ENCODE measurements around the gene SETD5. TPM values are rescaled to one million over a fixed set of nuclear protein-coding genes. Genes with fewer than 3 reads are reported as not detected.

Gene SETD5
- total RNA-seq, 1 donor from 2014 or later: 146 TPM

- no peak overlapping the region for H3K4me3 Mint-ChIP-seq (ENCODE audit: low read depth)
- H3K4me1 Mint-ChIP-seq (ENCODE audit: low read depth): peaks cover 35% of the 10 kb centered on the region
- peak overlapping the region; percentile 72 for H3K27ac Mint-ChIP-seq
- no peak for DNase-seq (ENCODE audit: low spot score)
- H3K36me3 Mint-ChIP-seq (ENCODE audit: low read depth): peaks cover 42% of the 10 kb centered on the region
- intact Hi-C loops (cut with micrococcal nuclease): loop anchor here (1.0 kb wide), 1 partner anchor 70 kb away; no protein-coding TSS in a partner anchor
- H3K27me3 Mint-ChIP-seq (ENCODE audit: low read depth): no peaks in the 10 kb centered on the region
- H3K9me3 Mint-ChIP-seq: no peaks in the 10 kb centered on the region
Measured at GRCh38 chr3:9422712-9423424, 25.5 kb downstream of the SETD5 start.

DNA sequence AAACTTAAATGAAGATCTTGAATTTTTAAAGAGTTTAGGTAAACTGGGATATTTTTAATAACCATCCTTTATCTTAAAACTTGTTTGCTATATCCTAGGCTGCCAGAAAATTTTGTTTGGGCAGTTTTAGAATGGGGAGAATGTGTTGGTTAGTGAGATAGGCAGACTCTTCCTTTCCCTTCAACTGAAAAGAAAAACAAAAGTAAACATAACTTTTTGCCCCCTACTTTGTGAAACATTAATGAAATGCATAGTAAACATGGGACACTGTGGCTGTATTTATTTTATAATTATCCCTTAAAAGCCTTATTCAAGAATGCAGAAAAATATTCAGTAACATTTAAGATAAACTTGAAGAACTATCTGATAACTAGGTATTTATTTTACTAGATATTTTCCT, 31.0 kb downstream of the SETD5 start:
- peaks cover 73% of the 10 kb centered on the region for H3K36me3 Mint-ChIP-seq (ENCODE audit: low read depth)
- H3K27ac Mint-ChIP-seq: no peak overlapping the region
- H3K9me3 Mint-ChIP-seq: no peaks in the 10 kb centered on the region
- DNase-seq (ENCODE audit: low spot score): no peak
- intact Hi-C loops (cut with micrococcal nuclease): no loop called here
- H3K4me3 Mint-ChIP-seq (ENCODE audit: low read depth): no peak overlapping the region
- peaks cover 8% of the 10 kb centered on the region for H3K4me1 Mint-ChIP-seq (ENCODE audit: low read depth)
- no peaks in the 10 kb centered on the region for H3K27me3 Mint-ChIP-seq (ENCODE audit: low read depth)

- Mint-ChIP-seq H3K4me1 (ENCODE audit: low read depth) (peaks cover 1% of the 10 kb centered on the region), H3K27ac (no peak overlapping the region), H3K27me3 (ENCODE audit: low read depth) (no peaks in the 10 kb centered on the region), H3K36me3 (ENCODE audit: low read depth) (peaks cover 82% of the 10 kb centered on the region), H3K9me3 (no peaks in the 10 kb centered on the region), H3K4me3 (ENCODE audit: low read depth) (no peak overlapping the region)
- intact Hi-C loops (cut with micrococcal nuclease): no loop called here
- no peak for DNase-seq (ENCODE audit: low spot score)
Measured at GRCh38 chr3:9430733-9431132, 33.3 kb downstream of the SETD5 start.

GRCh38 chr3:9433627-9434521, 36.5 kb downstream of the SETD5 start:
- H3K4me1 Mint-ChIP-seq (ENCODE audit: low read depth): peaks cover 1% of the 10 kb centered on the region

GRCh38 chr3:9435316-9435715, 37.9 kb downstream of the SETD5 start:
- Mint-ChIP-seq H3K27me3 (ENCODE audit: low read depth) (no peaks in the 10 kb centered on the region), H3K27ac (no peak overlapping the region), H3K4me3 (ENCODE audit: low read depth) (no peak overlapping the region), H3K9me3 (no peaks in the 10 kb centered on the region), H3K36me3 (ENCODE audit: low read depth) (peaks cover 80% of the 10 kb centered on the region), H3K4me1 (ENCODE audit: low read depth) (peaks cover 1% of the 10 kb centered on the region)
- intact Hi-C loops (cut with micrococcal nuclease): no loop called here
- no peak for DNase-seq (ENCODE audit: low spot score)

More at GRCh38 chr3:9433627-9434521, 36.5 kb downstream of the SETD5 start:
- intact Hi-C loops (cut with micrococcal nuclease): no loop called here
- peaks cover 80% of the 10 kb centered on the region for H3K36me3 Mint-ChIP-seq (ENCODE audit: low read depth)
- H3K27me3 Mint-ChIP-seq (ENCODE audit: low read depth): no peaks in the 10 kb centered on the region
- DNase-seq (ENCODE audit: low spot score): no peak
- no peak overlapping the region for H3K4me3 Mint-ChIP-seq (ENCODE audit: low read depth)
- H3K27ac Mint-ChIP-seq: no peak overlapping the region
- no peaks in the 10 kb centered on the region for H3K9me3 Mint-ChIP-seq

DNA sequence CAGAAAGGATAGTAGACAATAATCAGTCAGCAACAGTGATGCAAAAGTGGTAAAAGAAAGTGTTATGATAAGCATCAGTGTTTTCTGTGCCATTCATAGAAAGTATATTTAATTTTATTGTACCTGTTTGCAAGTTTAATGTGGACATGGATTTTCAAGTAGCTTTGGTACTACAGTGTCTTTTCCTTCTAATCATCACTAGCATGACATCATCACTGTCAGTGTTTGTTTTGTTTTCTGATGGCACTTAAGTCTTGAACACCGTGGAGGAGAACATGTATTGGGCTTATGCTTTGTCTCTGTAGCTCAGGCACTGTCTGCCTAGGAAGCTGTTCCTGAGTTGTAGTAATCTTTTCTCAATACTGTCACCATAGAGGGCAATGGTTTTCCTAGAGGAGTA, 41.9 kb downstream of the SETD5 start:
- DNase-seq (ENCODE audit: low spot score): no peak
- Mint-ChIP-seq H3K4me3 (ENCODE audit: low read depth) (no peak overlapping the region), H3K4me1 (ENCODE audit: low read depth) (peaks cover 5% of the 10 kb centered on the region)

GRCh38 chr3:9441501-9442221, 44.2 kb downstream of the SETD5 start:
- Mint-ChIP-seq H3K27ac (peak overlapping the region; percentile 33), H3K4me3 (ENCODE audit: low read depth) (no peak overlapping the region), H3K27me3 (ENCODE audit: low read depth) (no peaks in the 10 kb centered on the region), H3K4me1 (ENCODE audit: low read depth) (peaks cover 6% of the 10 kb centered on the region), H3K9me3 (no peaks in the 10 kb centered on the region), H3K36me3 (ENCODE audit: low read depth) (peaks cover 84% of the 10 kb centered on the region)
- intact Hi-C loops (cut with micrococcal nuclease): no loop called here
- no peak for DNase-seq (ENCODE audit: low spot score)

More for the DNA sequence above, 41.9 kb downstream of the SETD5 start:
- Mint-ChIP-seq H3K27ac (no peak overlapping the region), H3K9me3 (no peaks in the 10 kb centered on the region), H3K27me3 (ENCODE audit: low read depth) (no peaks in the 10 kb centered on the region), H3K36me3 (ENCODE audit: low read depth) (peaks cover 85% of the 10 kb centered on the region)
- intact Hi-C loops (cut with micrococcal nuclease): no loop called here

- Mint-ChIP-seq H3K27me3 (ENCODE audit: low read depth) (no peaks in the 10 kb centered on the region), H3K36me3 (ENCODE audit: low read depth) (peaks cover 79% of the 10 kb centered on the region), H3K27ac (no peak overlapping the region), H3K9me3 (no peaks in the 10 kb centered on the region), H3K4me3 (ENCODE audit: low read depth) (no peak overlapping the region), H3K4me1 (ENCODE audit: low read depth) (peaks cover 34% of the 10 kb centered on the region)
- no peak for DNase-seq (ENCODE audit: low spot score)
- intact Hi-C loops (cut with micrococcal nuclease): no loop called here
Measured at GRCh38 chr3:9448071-9448470, 50.7 kb downstream of the SETD5 start.

DNA sequence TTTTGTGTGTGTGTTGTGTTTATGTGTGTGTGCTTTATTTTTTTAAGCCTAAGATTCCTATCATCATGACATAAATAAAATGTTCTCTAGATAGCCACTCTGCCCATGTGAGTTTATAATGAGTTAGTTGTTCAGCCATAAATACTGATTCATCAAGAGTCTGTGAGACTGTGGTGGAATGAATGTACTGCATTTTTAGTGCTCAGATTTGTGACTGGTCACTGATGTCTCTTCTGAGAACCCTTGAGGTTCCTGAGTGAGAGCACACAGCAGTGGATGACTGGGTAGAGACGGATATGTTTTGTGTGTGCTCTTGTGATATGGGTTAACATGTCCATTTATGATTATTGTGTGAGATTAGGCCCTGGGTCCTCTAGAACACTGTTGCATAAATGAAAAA, 51.2 kb downstream of the SETD5 start:
- no peaks in the 10 kb centered on the region for H3K27me3 Mint-ChIP-seq (ENCODE audit: low read depth)
- no peaks in the 10 kb centered on the region for H3K9me3 Mint-ChIP-seq
- peaks cover 79% of the 10 kb centered on the region for H3K36me3 Mint-ChIP-seq (ENCODE audit: low read depth)
- intact Hi-C loops (cut with micrococcal nuclease): no loop called here
- no peak for DNase-seq (ENCODE audit: low spot score)
- peaks cover 37% of the 10 kb centered on the region for H3K4me1 Mint-ChIP-seq (ENCODE audit: low read depth)
- no peak overlapping the region for H3K27ac Mint-ChIP-seq
- no peak overlapping the region for H3K4me3 Mint-ChIP-seq (ENCODE audit: low read depth)

GRCh38 chr3:9450126-9450525, 52.7 kb downstream of the SETD5 start:
- Mint-ChIP-seq H3K4me3 (ENCODE audit: low read depth) (no peak overlapping the region), H3K9me3 (no peaks in the 10 kb centered on the region), H3K4me1 (ENCODE audit: low read depth) (peaks cover 33% of the 10 kb centered on the region), H3K36me3 (ENCODE audit: low read depth) (peaks cover 74% of the 10 kb centered on the region), H3K27me3 (ENCODE audit: low read depth) (no peaks in the 10 kb centered on the region), H3K27ac (no peak overlapping the region)
- intact Hi-C loops (cut with micrococcal nuclease): no loop called here
- DNase-seq (ENCODE audit: low spot score): no peak

DNA sequence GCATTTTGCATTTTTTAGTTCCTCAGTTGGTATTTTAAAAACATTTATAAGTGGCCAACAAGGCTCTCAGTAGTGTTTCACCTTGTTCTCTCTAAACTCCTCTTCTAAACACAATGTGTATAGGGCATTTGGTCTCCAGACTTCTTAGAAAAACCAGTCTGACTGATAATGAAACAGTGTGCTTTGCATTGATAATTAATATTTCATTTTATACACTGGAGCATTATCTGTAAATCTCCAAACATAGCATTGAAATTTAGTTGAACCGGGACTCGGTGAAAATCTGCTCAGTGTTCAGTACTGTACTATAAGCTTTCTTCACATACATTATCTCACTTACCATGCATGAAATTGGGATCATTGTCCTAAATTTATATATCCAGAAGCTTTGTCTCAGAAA, 53.6 kb downstream of the SETD5 start:
- Mint-ChIP-seq H3K27ac (no peak overlapping the region), H3K36me3 (ENCODE audit: low read depth) (peaks cover 75% of the 10 kb centered on the region)
- intact Hi-C loops (cut with micrococcal nuclease): no loop called here

DNA sequence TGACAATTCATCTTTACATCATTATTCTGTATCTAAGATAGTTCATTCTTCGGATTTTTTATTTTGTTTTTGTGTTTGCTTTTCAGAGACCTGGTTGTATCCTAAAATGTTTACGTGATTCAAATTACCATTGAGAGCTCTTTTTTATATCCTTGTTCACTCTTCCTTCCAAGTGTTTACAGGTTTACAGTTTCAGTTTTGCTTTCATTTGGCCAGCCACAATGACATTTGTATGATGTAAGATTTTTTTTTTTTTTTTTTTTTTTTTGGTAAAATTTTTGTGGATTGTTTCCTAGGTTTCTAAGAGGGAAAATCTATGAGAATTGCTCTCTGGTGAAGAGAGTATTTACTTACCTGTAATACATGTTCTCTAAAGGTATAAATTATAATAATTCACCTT, 55.0 kb downstream of the SETD5 start:
- peaks cover 75% of the 10 kb centered on the region for H3K36me3 Mint-ChIP-seq (ENCODE audit: low read depth)
- intact Hi-C loops (cut with micrococcal nuclease): loop anchor here (2.0 kb wide), 1 partner anchor 56 kb away; the partner anchor contains the start of gene SETD5
- no peak for DNase-seq (ENCODE audit: low spot score)
- peaks cover 33% of the 10 kb centered on the region for H3K4me1 Mint-ChIP-seq (ENCODE audit: low read depth)
- H3K4me3 Mint-ChIP-seq (ENCODE audit: low read depth): peak overlapping the region; percentile 11
- H3K27me3 Mint-ChIP-seq (ENCODE audit: low read depth): no peaks in the 10 kb centered on the region
- H3K27ac Mint-ChIP-seq: peak overlapping the region; percentile 75
- no peaks in the 10 kb centered on the region for H3K9me3 Mint-ChIP-seq

More for the DNA sequence above, 53.6 kb downstream of the SETD5 start:
- DNase-seq (ENCODE audit: low spot score): no peak
- Mint-ChIP-seq H3K27me3 (ENCODE audit: low read depth) (no peaks in the 10 kb centered on the region), H3K4me1 (ENCODE audit: low read depth) (peaks cover 33% of the 10 kb centered on the region), H3K9me3 (no peaks in the 10 kb centered on the region), H3K4me3 (ENCODE audit: low read depth) (no peak overlapping the region)
